NCI-H1417 treated with DMSO at 0.1 percent for 48 hours (cell line): ENCODE measurements around the gene NOA1.

Source experiments
- DNase-seq: peaks from one replicate; lab custom pipeline; 2025; lab: John Stamatoyannopoulos, UW

The NOA1 gene

GRCh38 chr4:56977321-56978012 is at the start of gene NOA1:
NOA1 (minus strand) TSS chr4:56977606; CDS start chr4:56977585, 21 bp downstream.
- peak; percentile 91 for DNase-seq

- DNase-seq: no peak
Measured at GRCh38 chr4:57023104-57023503, 45.7 kb upstream of the NOA1 start.

- DNase-seq: no peak
Measured at GRCh38 chr4:57020467-57021101, 43.2 kb upstream of the NOA1 start.

GRCh38 chr4:57018980-57019379 is 41.6 kb upstream of the NOA1 start:
- DNase-seq: no peak

- no peak for DNase-seq
Measured at GRCh38 chr4:57013543-57014120, 36.2 kb upstream of the NOA1 start.

GRCh38 chr4:56999751-57000150 is 22.3 kb upstream of the NOA1 start:
- no peak for DNase-seq

GRCh38 chr4:56995525-56995924 is 18.1 kb upstream of the NOA1 start:
- DNase-seq: no peak

- no peak for DNase-seq
Measured at GRCh38 chr4:56990109-56990905, 12.9 kb upstream of the NOA1 start.

- DNase-seq: no peak
Measured at GRCh38 chr4:56986952-56987351, 9.5 kb upstream of the NOA1 start.

- no peak for DNase-seq
Measured at GRCh38 chr4:56986192-56986591, 8.8 kb upstream of the NOA1 start.

GRCh38 chr4:56981795-56982201 is 4.4 kb upstream of the NOA1 start:
- DNase-seq: no peak

GRCh38 chr4:56979421-56980072 is 2.1 kb upstream of the NOA1 start:
- DNase-seq: no peak

GRCh38 chr4:56978750-56979303 is 1.4 kb upstream of the NOA1 start, which contains the start of gene POLR2B:
POLR2B (plus strand) TSS chr4:56978896; CDS start chr4:56978986, 90 bp downstream.
- DNase-seq: peak; percentile 58

GRCh38 chr4:56976837-56977320 is 527 bp downstream of the NOA1 start:
- no peak for DNase-seq

- no peak for DNase-seq
Measured at GRCh38 chr4:56976283-56976836, 1.0 kb downstream of the NOA1 start.

- no peak for DNase-seq
Measured at GRCh38 chr4:56973336-56973735, 4.1 kb downstream of the NOA1 start.

GRCh38 chr4:56972809-56973208 is 4.6 kb downstream of the NOA1 start:
- no peak for DNase-seq

- no peak for DNase-seq
Measured at GRCh38 chr4:56972389-56972788, 5.0 kb downstream of the NOA1 start.

- DNase-seq: no peak
Measured at GRCh38 chr4:56971383-56971782, 6.0 kb downstream of the NOA1 start.

- DNase-seq: no peak
Measured at GRCh38 chr4:56961107-56961500, 16.3 kb downstream of the NOA1 start.

GRCh38 chr4:56959100-56959499 is 18.3 kb downstream of the NOA1 start:
- DNase-seq: no peak
